Suprapubic skin (tissue), 4 donors: ENCODE results near the gene ANKRD13A. TPM values are rescaled to one million over a fixed set of nuclear protein-coding genes. Genes with fewer than 3 reads are reported as not detected.

Experiments
- DNase-seq, 2 donors: peaks; one replicate each; pipeline ENCODE4 v3.0.0-alpha.2; 2019; ENCODE audit warnings: low spot score in 2 of 2
- H3K27ac ChIP-seq: fragments of 200-600 bp; sonication (generic); one replicate; pipeline ENCODE4 v1.5.1; 2019
- H3K27me3 ChIP-seq: fragments of 200-600 bp; sonication (generic); one replicate; pipeline ENCODE4 v1.5.1; 2019
- H3K36me3 ChIP-seq: fragments of 200-600 bp; sonication (generic); one replicate; pipeline ENCODE4 v1.5.1; 2019
- H3K4me1 ChIP-seq: fragments of 200-600 bp; sonication (generic); one replicate; pipeline ENCODE4 v1.5.1; 2019
- H3K4me3 ChIP-seq: fragments of 200-600 bp; sonication (generic); one replicate; pipeline ENCODE4 v1.5.1; 2019; ENCODE audit warnings: mild to moderate bottlenecking
- H3K9me3 ChIP-seq: fragments of 200-600 bp; sonication (generic); one replicate; pipeline ENCODE4 v1.5.1; 2019
- CTCF ChIP-seq, 2 donors: fragments of 200-600 bp in 1 of 2; fragments of 450-650 bp in 1 of 2; sonication (generic) in 1 of 2; IDR thresholded peaks; one replicate each; pipeline ENCODE4 v1.5.1; 2016 to 2019; ENCODE audit warnings: antibody characterized with exemption in 2 of 2, mild to moderate bottlenecking in 1 of 2, moderate library complexity in 1 of 2
- EP300 ChIP-seq: sonication (generic); formaldehyde crosslinking; IDR thresholded peaks from one replicate; pipeline ENCODE4 v1.6.1; 2017; ENCODE audit warnings: antibody characterized with exemption
- POLR2A ChIP-seq, 2 donors: fragments of 450-650 bp; IDR thresholded peaks; one replicate each; pipeline ENCODE4 v1.6.1; 2017; ENCODE audit warnings: antibody characterized with exemption in 2 of 2, mild to moderate bottlenecking in 2 of 2, moderate library complexity in 2 of 2
- POLR2AphosphoS5 ChIP-seq, 3 donors: sonication (generic); formaldehyde crosslinking; IDR thresholded peaks; one replicate each; pipeline ENCODE4 v1.6.1; 2017; ENCODE audit warnings: antibody characterized with exemption in 3 of 3
- WGBS: methylation state at CpG from one replicate; pipeline ENCODE4 v1.1.5; 2018; 5-methylcytosine and 5-hydroxymethylcytosine counted together
- total RNA-seq, 4 donors: library from RNA; depleted of rRNA; stranded (reverse); fragments of >200 nt; gene quantifications; one replicate each; pipeline ENCODE4 v1.1.0, GENCODE V29; 2016

Gene ANKRD13A
- total RNA-seq, 4 donors from 2014 or later = 104 to 161 (median 114) TPM

GRCh38 chr12:109961612-109962011, 37.6 kb upstream of the ANKRD13A start:
- TF ChIP-seq POLR2A (IDR thresholded peaks at IDR 0.05) (no peak), EP300 (no peak), CTCF (IDR thresholded peaks at IDR 0.05) (no peak), POLR2AphosphoS5 (IDR thresholded peaks at IDR 0.05) (no peak)
- Histone ChIP-seq H3K27ac (no peak overlapping the region), H3K27me3 (no peaks in the 10 kb centered on the region), H3K4me3 (no peak overlapping the region), H3K36me3 (peaks cover 91% of the 10 kb centered on the region), H3K9me3 (no peaks in the 10 kb centered on the region), H3K4me1 (no peaks in the 10 kb centered on the region)
- 80% methylated on average over 6 of the region's 6 CpGs for WGBS
- no peak for DNase-seq

- peaks cover 89% of the 10 kb centered on the region for H3K36me3 ChIP-seq
- H3K27ac ChIP-seq = no peak overlapping the region
- no peak for DNase-seq
- no peaks in the 10 kb centered on the region for H3K9me3 ChIP-seq
- WGBS = 67% methylated on average over 3 of the region's 3 CpGs
- no peak overlapping the region for H3K4me3 ChIP-seq
- no peaks in the 10 kb centered on the region for H3K27me3 ChIP-seq
- H3K4me1 ChIP-seq = no peaks in the 10 kb centered on the region
- TF ChIP-seq POLR2A (IDR thresholded peaks at IDR 0.05) = no peak
- TF ChIP-seq CTCF (IDR thresholded peaks at IDR 0.05) = no peak
- TF ChIP-seq POLR2AphosphoS5 (IDR thresholded peaks at IDR 0.05) = no peak
- no peak for TF ChIP-seq EP300
Measured at GRCh38 chr12:109962398-109962797, 36.8 kb upstream of the ANKRD13A start.

- Histone ChIP-seq H3K27ac (no peak overlapping the region), H3K4me3 (no peak overlapping the region), H3K27me3 (no peaks in the 10 kb centered on the region), H3K36me3 (peaks cover 89% of the 10 kb centered on the region), H3K4me1 (no peaks in the 10 kb centered on the region), H3K9me3 (no peaks in the 10 kb centered on the region)
- 96% methylated on average over 1 of the region's 1 CpG for WGBS
- no peak for DNase-seq
- TF ChIP-seq POLR2A (IDR thresholded peaks at IDR 0.05) (no peak), POLR2AphosphoS5 (IDR thresholded peaks at IDR 0.05) (no peak), EP300 (no peak), CTCF (IDR thresholded peaks at IDR 0.05) (no peak)
Measured at GRCh38 chr12:109963330-109963729, 35.9 kb upstream of the ANKRD13A start.

- Histone ChIP-seq H3K27ac (no peak overlapping the region), H3K4me3 (no peak overlapping the region), H3K4me1 (no peaks in the 10 kb centered on the region), H3K9me3 (no peaks in the 10 kb centered on the region), H3K27me3 (no peaks in the 10 kb centered on the region), H3K36me3 (peaks cover 90% of the 10 kb centered on the region)
- DNase-seq = no peak
- no peak for TF ChIP-seq POLR2A (IDR thresholded peaks at IDR 0.05)
- TF ChIP-seq EP300 = no peak
- TF ChIP-seq POLR2AphosphoS5 (IDR thresholded peaks at IDR 0.05) = no peak
- no peak for TF ChIP-seq CTCF (IDR thresholded peaks at IDR 0.05)
- 73% methylated on average over 4 of the region's 4 CpGs for WGBS
Measured at GRCh38 chr12:109963743-109964429, 35.3 kb upstream of the ANKRD13A start.

GRCh38 chr12:109966546-109966945, 32.7 kb upstream of the ANKRD13A start:
- H3K27ac ChIP-seq = no peak overlapping the region
- no peaks in the 10 kb centered on the region for H3K27me3 ChIP-seq
- peaks cover 94% of the 10 kb centered on the region for H3K36me3 ChIP-seq
- H3K9me3 ChIP-seq = no peaks in the 10 kb centered on the region
- no peak for TF ChIP-seq CTCF (IDR thresholded peaks at IDR 0.05)
- TF ChIP-seq POLR2A (IDR thresholded peaks at IDR 0.05) = no peak
- TF ChIP-seq EP300 = no peak
- TF ChIP-seq POLR2AphosphoS5 (IDR thresholded peaks at IDR 0.05) = no peak
- no peaks in the 10 kb centered on the region for H3K4me1 ChIP-seq
- DNase-seq = no peak
- H3K4me3 ChIP-seq = no peak overlapping the region
- WGBS = 89% methylated on average over 4 of the region's 4 CpGs
